Stimulated activated CD4-positive, alpha-beta T cell treated with anti-CD3 and anti-CD28 coated beads, Interleukin-4, amount 100 ng/mL, for 48 hours (primary cell): ENCODE results near the gene KCNJ13.

ENCODE experiments used
- DNase-seq, 2 donors: peaks; one replicate each; pipeline ENCODE4 v3.0.0-alpha.2; 2020; ENCODE audit warnings: low read depth in 2 of 2

KCNJ13 gene

DNA sequence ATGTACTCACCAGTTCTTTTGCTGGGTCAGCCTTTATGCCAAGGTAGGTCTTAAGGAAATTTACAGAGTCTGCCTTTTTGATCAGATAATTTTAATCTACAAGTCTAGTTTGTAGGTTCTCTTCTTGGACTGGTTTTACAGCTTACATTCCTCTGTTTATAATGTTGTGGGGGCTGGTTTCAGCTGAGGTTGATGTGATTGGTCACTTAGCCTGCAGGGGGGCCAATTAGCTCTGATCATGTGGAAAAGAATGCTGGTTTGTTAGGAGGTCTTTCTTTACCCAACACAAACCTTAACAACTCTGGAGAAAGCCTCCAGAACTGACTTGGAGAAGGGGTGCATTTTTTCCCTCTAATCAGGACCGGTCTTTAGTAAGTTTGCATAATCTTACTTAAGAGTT, at the start of gene KCNJ13:
Gene KCNJ13 (minus strand): TSS at position 131 of the 400 bp plus-strand sequence. CDS start 5,203 bp downstream, outside the sequence.
- no peak for DNase-seq

DNA sequence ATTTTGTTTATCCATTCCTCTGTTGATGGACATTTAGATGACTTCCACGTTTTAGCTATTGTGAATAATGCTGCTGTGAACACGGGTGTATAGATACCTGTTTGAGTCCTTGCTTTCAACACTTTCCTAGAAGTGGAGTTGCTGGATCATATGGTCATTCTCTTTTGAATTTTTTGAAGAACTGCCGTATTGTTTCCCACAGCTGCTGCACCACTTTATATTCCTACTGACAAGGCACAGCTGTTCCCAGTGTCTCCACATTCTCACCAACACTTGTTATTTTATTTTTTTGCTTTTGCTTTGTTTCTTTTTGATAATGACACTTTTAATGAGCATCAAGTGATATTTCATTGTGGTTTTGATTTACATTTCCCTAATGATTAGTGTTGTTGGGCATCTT, 41.4 kb upstream of the KCNJ13 start:
- no peak for DNase-seq

DNA sequence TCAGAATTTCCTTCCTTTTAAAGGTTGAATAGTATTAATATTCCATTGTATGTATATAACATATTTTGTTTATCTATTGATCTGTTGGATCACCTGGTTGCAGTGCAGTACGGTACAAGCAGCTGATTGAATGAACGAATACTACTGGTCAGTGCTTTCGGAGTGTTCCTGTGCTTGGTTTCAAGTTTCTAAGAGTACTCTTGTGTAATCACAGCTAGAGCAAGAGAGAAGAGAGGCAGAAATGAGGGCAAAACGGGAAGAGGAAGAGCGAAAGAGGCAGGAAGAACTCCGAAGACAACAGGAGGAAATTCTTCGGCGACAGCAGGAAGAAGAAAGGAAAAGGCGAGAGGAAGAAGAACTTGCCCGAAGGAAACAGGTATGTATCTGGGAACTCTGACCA, 40.3 kb upstream of the KCNJ13 start:
- DNase-seq: no peak

DNA sequence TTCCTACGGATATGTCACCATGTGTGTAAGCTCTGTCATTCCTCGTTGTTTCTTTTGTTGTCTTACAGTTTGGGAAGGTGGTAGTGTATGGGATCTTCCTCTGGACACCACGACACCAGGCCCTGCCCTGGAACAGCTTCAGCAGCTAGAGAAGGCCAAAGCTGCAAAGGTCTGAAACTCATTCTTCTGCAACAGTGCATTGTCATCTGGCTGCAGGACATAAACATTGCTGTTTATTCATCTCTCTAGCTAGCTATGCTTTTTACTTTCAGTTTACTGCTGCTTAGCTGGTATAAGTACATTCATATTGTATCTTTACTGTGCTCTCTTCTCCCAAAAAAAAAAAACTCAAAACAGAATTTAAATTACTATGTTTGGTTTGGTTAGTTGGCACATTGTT, 39.2 kb upstream of the KCNJ13 start:
- no peak for DNase-seq

DNA sequence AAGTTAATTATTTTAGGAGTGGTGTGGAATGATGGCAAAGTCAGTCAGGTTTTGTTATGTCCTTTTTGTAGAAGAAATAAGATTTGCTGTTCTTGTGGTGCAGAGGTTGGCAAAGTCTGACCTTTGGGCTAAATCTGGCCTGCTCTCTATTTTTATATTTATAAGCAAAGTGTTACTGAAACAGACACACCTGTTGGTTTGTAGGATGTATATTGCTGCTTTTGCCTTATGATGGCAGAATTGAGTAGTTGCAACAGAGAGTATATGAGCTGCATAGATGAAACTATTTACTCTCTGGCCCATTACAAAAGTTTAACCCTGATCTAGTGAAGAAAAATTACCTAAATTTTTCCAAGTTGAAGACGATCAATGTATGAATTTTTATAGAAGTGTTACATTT, 34.1 kb upstream of the KCNJ13 start:
- DNase-seq: no peak

DNA sequence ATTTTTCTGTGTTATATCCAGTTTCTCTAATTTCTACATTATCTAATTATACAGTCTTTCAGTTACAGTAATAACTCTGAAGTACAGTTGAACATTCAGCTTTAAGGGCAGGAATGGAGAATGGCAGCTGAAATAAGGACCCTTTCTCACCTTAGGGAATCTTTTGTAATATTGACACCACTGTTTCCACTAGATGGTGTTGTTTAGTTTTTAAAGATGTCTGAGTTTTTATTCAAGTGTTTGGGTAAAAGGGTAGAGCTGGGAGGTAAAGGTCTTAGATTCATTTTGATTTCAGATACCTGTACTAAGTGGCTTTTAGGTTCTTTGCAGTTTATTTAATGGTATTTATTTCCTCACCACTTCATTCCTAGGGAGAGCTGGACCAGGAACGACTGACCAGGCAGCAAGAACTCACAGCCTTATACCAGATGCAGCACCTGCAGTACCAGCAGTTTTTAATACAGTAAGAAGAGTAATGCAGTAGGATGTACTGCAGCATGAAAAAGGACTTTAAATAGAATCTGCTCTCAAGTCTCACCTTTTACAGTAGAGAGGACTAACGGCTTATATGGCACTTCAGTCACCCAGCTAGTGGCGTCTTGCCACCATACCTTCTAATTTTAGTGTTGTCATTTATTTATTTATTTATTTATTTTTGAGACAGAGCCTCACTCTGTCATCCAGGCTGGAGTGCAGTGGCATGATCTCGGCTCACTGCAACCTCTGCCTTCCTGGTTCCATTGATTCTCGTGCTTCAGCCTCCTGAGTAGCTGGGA, 33.2 kb upstream of the KCNJ13 start:
- no peak for DNase-seq

DNA sequence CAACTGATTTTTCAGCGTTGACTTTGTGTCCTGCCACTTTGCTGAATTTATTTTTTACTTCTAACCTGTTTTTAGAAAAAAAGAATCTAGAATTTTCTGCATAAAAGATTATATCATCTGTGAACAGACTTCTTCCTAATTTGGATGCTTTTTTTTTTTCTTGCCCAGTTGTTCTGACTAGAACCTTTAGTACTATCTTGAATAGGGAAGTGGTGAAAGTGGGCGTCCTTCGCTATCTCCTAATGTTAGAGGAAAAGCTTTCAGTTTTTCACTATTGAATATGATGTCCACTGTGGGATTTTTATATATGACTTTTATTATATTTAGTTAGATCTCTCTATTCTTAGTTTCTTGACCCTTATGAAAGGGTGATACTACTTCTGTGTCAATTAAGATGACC, 25.7 kb upstream of the KCNJ13 start:
- DNase-seq: no peak

DNA sequence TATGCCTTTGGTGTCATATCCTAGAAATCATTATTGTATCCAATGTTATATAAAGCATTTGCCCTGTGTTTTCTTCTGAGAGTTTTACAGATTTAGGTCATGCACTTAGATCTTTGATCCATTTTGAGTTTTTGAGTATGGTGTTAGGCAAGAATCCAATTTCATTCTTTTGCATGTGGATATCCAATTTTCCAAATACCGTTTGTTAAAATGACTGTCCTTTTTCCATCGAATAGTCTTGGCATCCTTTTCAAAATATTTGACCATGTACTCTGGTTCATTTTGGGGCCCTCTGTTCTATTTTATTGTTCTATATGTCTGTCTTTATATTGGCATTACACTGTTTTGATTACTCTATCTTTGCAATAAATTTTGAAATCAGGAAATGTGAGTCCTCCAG, 23.8 kb upstream of the KCNJ13 start:
- DNase-seq: no peak

DNA sequence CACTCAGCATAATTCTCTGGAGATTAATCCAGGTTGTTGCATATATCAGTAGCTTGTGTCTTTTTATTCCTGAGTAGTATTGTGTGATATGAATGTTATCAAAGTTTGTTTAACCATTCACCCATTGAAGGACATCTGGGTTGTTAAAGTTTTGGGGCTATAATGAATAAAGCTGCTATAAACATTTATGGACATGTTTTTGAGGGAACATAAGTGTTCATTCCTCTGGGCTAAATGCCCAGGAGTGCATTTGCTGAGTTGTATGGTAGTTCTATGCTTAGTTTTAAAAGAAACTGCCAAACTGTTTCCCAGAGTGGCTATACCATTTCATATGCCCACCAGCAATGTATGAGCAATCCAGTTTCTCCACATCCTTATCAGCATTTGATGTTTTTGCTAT, 21.8 kb upstream of the KCNJ13 start:
- DNase-seq: no peak

DNA sequence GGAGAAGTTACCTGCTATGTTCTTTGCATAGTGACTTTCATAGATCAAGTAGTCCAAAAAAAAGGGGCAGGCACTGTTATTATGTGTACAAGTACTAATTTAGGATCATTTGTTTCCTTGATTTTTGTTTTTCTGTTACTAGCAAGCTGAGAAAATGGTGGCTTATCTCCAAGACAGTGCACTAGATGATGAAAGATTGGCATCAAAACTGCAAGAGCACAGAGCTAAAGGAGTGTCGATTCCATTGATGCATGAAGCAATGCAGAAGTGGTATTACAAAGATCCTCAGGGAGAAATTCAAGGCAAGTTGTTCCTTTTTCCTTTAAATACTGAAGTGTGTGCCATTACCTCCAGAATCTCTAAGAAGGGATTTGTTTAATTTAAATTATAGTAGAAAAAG, 19.6 kb upstream of the KCNJ13 start:
- no peak for DNase-seq

DNA sequence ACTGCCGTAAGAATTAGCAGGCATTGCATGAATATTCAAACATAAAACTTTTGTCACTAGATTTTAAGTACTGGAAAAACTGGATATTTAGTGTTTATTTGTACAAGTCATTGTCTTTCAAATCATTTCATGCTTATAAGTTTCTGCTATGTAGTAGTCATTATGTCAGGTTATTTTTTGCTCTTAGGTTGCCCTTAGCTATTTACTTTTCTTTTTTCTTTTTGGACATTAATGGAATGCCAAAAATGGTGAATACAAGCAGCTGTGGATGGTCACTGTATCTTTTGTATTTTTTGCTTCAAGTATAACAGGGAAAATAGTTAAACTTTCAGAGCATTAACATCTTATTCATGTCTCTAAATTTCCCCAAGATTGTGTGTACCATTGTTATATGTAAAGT, 18.6 kb upstream of the KCNJ13 start:
- DNase-seq: no peak

DNA sequence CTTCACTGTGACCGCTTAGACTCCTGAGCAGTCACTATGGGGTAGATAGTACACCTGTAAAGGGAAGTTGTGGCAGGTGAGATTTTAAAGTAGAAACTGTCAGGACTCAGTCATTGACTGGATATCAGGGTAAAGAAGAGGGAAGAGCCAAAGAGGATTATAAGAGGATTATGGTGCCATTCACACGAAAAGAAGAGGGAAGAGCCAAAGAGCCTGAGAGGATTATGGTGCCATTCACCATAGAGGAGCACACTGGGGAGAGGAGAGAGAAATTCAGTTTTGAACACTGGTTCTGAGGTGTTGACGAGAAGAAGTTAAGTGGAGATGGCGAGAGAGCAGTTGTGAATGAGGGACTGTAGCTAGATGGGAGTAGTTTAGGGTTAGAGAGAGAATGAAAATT, 16.9 kb upstream of the KCNJ13 start:
- no peak for DNase-seq

DNA sequence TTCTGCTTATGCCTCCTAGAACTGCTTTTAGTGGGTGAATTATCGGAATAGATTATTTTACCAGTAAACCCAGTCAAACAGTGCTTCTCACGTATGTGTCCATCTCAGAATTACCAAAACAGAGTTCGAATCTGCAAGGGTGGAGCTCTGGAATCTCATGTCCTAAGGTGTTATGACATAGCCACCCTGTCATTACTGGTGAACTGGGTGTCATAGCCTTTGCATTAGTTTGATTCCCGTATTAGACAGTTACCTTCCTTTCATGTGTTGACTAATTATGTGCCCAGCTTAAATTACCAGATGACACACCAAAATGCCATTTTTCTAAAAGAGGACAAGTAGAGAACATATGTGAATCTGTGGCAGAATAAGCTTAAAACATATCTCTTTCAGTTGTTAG, 15.2 kb upstream of the KCNJ13 start:
- DNase-seq: no peak

DNA sequence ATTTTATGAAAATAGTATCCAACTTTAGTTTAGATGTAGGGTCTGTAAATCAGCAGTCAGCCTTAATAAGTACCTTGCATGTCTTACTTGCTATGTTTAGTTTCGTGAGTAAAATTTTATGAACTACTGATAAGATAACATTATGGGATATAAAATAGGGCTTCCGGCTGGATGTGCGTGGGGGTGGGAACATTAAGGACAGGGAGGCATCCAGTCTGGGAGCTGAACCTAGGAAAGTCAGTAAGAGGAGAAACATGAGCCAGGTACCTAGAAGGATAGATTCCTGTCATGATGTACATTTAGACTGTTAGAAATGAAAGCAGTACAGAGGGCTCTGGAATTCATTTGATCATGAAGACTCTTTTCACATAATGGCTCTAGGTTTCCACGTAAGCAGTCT, 12.7 kb upstream of the KCNJ13 start:
- no peak for DNase-seq

DNA sequence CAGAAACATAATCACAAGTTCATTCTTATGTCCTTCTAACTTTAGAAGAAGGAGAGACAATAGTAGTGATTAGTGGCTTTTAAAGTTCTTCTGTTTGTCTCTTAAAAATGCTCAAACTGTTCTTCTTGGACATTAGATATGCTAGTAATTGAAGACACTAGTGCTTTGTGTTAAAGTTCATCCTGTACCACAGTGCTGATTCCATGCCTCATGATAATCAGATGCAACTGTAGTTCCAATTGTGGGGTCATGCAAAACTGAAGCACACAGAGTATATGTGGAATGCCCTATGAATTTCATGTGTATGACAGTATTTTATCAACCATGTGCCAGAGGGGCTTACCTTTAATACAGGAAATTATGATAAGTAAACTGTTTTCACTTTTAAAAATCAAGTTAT, 11.4 kb upstream of the KCNJ13 start:
- no peak for DNase-seq

DNA sequence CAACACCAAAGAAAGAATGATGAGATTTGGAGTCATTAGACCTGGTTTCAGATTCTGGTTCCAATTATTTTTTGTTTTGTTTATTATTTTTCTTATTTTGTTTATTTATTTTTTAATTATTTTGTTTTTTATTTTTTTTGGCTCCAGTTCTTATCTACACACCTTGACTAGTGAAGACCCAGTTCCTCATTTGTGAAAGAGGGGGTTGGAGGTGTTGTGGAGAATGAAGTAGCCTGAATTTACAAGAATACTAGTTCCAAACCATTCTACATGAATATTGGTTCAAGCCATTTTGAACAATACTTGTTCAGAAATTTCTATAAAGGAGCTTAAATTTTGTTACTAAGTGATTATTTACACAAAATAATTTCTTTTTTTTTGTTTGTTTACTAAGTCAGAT, 6.9 kb upstream of the KCNJ13 start:
- no peak for DNase-seq

DNA sequence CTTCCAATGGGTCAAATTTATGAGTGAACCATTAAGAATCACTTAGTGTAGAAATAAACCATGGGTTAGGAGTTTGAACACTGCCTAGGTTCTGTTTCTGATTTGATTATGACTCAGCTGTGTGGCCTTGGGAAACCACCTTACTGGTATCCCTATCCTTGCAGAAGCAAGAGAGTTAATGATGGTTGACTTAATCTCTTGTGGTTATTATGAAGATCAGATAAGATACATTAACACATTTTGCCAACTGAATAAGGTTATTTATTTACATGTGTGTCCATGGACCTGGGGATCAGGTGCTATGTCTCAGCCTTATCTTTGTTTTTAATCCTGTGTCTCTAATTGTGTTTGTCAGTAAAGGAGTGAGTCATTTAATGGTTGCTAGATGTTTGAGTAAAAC, 5.4 kb upstream of the KCNJ13 start:
- DNase-seq: peak in 1 of 2 donors; percentile 30

DNA sequence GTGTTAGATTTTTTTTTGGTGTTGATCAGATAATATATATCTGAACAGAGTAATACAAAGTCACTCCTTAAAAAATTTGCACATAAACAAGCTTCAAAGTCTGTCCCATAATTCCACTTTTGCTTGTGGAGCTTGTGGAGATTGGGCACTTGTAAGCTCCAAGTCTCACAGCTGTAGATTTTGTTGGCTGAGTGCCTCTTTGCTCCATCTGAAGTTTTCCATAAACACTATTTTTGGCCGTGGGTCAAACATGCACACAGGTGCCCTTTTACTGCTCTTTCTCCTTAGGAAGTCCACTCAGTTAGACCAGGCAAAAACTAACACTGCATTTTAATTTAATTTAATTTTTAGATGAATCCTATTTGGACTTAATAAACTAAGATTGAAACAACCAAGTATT, 3.6 kb upstream of the KCNJ13 start:
- DNase-seq: no peak

DNA sequence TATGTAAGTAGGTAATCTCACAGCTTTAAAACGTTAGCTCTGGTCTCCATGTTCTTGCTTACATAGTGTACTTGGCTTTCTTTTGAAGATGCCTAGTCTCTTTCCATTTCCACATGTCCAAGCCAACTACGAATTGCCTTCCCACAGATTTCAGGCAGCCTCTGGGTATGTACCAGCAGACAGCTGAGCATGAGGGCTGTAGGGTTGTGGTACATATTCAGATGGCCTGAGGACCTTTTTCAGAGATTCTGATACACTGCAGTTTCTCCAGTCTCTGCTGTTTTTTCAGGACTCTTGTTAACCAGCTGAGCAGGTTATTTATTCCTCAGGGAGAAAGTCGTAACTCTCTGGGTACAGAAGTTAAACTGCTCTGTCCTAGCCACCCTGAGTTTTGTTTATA, 3.1 kb upstream of the KCNJ13 start:
- no peak for DNase-seq

DNA sequence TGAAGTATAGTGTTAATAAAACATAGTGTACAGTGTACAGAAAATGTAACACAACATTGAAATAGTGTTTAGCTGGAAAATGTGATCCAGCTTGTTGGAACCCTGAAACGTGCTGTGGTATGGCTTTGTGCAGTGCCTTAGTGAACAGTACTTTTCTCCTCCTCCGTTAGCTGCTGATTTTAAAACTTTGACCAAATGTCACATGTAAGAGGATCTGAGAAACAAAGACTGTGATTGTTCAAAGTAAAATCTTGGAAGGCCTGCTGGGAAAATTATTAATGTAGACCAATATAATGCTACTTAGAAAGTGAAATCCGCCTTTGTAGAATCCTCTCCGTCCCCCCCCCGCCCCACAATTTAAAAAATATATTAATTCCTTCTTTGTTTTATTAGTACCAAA, 911 bp upstream of the KCNJ13 start:
- no peak for DNase-seq

DNA sequence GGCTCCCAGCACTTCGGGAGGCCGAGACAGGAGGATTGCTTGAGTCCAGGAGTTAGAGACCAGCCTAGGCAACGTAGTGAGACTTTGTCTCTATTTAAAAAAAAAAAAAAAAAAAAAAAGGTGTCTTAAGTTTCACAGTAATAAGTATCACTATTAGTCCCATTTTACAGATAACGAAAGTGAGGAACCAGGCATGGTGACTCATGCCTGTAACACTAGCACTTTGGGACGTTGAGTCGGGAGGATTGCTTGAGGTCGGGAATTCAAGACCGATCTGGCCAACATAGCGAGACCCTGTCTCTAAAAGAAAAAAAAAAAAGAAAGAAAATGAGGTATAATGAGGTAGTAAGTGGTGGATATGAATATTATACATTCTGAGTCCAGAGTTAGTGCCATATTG, 2.5 kb downstream of the KCNJ13 start:
- no peak for DNase-seq

DNA sequence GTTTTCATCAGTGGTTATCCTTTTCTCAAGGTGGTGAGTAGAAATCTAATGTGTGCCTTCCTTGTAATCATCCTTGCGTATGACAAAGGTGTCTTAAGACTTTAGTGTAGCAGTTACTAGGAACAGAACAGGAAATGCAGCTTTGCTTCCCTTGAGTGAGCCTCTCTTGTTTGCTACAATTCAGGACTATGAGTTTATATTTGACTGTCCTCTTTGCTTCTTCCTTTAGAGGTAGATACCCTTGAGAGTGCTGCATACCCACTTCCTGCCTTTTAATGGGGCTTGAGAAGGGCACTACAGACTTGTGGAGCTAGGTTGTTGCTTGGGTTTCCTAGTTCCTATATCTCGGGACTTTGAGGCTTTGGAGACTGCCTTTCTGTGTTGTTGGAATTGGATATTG, 3.8 kb downstream of the KCNJ13 start:
- DNase-seq: no peak

DNA sequence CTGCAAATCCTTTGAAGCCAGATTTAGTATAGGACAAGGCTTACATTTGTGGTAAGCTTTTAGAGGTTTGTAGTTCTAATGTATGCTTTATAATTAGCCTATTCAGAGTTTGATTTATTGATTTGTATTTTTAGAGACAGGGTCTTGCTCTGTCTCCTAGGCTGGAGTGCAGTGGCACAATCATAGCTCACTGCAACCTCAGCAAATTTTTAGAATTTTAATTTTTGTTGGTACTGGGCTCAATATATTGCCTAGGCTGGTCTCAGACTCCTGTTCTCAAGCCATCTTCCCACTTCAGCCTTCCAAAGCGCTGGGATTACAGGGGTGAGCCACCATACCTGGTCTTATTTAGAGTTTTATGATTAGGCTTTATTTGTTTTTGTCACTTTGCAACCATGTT, 4.5 kb downstream of the KCNJ13 start:
- DNase-seq: no peak

DNA sequence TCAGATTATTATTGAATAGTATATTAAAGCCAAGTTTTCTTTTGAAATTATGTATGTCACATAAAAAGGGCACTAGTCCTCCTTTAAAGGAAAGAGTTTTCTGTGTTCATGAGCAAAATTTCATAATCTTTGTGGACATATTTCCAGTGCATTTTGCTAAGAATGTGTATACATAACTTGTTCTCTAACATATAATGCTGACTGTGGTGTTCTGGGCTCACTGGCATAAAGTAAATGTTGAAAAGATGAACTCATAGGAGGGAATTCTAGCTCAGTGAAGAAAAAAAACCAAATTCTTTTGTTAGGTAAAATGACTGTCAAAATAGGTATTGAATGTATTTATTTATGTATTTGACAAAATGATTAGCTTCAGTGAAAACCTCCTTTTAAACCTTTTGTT, 6.2 kb downstream of the KCNJ13 start:
- no peak for DNase-seq
